ENCODE results near the gene PSMB3.
A peak's percentile ranks its signal among the peaks of the same experiment; 100 is the strongest.

Gene PSMB3

DNA sequence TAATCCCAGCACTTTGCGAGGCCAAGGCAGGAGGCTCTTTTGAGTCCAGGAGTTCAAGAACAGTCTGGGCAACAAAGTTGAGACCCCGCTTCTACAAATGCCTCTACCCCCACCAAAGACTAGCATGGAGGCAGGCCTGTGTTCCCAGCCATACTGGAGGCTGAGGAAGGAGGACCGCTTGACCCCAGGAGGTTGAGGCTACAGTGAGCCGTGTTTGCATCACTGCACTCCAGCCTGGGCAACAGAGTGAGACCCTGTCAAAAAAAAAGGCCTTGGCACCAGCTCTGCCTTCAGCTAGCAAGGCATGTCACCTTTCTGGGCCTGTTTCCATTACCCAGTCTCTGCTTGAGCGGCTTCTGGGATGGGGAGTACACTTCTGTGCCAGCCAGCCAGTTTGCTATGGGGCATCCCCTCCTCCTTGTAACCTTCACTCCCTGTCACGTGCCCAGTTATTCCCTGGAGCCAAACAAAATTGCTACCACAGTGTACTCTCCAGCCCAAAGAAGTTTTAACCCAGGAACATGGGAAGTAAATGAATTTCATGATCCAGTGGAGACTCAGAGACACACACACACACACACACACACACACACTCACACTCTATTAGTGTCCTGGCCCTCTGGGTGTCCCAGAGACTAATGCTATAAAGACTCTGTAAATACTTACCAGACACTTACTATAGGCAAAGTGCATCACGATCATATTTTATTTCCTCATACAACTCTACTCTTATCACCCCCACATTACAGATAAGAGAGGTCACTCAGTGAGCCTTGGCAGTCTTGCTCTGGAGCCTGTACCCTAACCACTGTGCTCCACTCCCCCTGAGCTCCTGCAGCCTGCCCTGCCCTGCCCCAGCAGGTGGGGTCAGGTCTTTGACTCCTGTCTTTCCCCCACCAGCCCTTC is 19.9 kb upstream of the PSMB3 start:
- TF ChIP-seq ZFX (IDR thresholded peaks at IDR 0.05) = no peak
- TF ChIP-seq, protein P1, sequence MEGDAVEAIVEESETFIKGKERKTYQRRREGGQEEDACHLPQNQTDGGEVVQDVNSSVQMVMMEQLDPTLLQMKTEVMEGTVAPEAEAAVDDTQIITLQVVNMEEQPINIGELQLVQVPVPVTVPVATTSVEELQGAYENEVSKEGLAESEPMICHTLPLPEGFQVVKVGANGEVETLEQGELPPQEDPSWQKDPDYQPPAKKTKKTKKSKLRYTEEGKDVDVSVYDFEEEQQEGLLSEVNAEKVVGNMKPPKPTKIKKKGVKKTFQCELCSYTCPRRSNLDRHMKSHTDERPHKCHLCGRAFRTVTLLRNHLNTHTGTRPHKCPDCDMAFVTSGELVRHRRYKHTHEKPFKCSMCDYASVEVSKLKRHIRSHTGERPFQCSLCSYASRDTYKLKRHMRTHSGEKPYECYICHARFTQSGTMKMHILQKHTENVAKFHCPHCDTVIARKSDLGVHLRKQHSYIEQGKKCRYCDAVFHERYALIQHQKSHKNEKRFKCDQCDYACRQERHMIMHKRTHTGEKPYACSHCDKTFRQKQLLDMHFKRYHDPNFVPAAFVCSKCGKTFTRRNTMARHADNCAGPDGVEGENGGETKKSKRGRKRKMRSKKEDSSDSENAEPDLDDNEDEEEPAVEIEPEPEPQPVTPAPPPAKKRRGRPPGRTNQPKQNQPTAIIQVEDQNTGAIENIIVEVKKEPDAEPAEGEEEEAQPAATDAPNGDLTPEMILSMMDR (conservative IDR thresholded peaks at IDR 0.05) = no peak
- peak overlapping the region; percentile 95 for H3K27ac ChIP-seq

DNA sequence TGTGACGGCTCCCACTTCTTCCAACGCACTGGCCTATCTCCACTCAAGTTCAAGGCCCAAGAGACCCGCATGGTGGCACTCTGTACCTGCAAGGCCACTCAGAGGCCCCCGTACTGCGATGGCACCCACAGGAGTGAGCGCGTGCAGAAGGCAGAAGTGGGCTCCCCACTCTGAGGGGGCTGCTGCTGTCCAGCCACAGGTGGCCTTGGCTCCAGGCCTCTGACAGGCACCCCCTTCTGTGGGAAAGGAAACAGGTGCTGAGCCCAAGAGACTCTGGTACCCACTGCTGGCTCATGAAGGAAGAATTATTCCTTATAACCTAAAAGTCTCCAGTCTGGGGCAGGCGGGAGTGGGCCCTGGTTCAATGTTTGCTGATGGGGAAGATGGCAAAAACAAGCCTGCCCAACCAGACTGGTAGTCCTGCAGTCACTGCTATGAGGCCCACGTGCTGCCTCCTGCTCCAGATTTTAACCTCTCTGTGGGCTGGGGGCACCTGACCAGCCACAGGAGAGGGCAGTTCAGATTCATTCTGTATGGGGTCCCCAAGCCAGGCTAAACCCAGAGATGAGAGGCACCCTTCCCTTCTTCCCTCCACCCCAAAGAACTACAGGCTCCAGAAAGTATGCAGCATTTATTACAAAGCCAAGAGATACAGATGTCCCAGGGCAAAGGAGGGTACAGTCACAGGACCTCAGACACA is 19.1 kb upstream of the PSMB3 start:
- no peak for TF ChIP-seq ZFX (IDR thresholded peaks at IDR 0.05)
- TF ChIP-seq, protein P1 (conservative IDR thresholded peaks at IDR 0.05) = 0 out of 2 replicates have a peak, but pooled peaks have one; percentile 5
- peak overlapping the region; percentile 95 for H3K27ac ChIP-seq

DNA sequence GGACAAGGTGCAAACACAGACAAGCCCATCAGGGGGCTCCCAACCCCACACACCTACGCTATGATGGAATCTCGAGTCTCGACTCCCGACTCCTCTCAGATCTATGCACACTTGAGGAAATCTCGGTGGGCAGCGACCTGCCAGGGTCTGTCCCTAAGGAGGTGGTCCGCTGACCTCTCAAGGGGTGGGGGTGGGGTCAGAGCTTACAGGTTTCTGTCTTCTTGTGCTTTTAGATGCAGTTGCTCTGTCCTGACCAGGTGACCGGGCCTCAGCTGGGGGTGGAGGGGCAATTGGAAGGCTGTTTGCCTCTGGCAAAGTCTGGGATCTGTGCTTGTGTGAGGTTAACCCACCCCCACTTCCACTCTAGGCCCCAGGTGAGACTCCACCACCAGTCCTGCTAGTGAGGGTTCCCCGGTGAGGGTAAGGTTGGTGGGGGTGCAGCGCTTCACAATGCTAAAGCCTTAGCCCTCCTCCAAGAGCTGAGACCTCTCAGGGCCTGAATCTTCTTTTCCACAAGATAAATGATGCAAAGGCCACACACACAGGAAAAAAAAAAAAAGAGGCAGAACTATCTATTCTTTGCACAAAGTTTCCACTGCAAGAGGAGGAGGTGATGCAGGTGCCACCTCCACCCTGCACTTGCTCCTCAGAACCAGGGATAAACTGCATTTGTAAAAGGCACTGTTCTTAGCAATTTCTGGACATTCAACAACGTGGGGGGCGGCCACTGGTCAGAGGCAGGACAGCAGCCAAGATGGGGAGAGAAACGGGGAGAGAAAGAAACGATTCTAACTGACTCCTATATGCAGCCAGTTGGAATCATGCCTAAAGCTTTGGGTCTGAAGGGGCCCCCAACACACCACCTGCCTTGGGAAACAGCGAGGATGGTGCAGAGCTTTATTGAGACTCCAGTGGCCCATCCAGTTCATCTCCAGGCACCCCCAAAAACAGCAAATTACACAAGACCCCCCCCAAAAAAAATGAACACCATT is 18.3 kb upstream of the PSMB3 start:
- peak overlapping the region; percentile 95 for H3K27ac ChIP-seq
- TF ChIP-seq ZFX (IDR thresholded peaks at IDR 0.05) = no peak
- TF ChIP-seq, protein P1 (conservative IDR thresholded peaks at IDR 0.05) = no peak

DNA sequence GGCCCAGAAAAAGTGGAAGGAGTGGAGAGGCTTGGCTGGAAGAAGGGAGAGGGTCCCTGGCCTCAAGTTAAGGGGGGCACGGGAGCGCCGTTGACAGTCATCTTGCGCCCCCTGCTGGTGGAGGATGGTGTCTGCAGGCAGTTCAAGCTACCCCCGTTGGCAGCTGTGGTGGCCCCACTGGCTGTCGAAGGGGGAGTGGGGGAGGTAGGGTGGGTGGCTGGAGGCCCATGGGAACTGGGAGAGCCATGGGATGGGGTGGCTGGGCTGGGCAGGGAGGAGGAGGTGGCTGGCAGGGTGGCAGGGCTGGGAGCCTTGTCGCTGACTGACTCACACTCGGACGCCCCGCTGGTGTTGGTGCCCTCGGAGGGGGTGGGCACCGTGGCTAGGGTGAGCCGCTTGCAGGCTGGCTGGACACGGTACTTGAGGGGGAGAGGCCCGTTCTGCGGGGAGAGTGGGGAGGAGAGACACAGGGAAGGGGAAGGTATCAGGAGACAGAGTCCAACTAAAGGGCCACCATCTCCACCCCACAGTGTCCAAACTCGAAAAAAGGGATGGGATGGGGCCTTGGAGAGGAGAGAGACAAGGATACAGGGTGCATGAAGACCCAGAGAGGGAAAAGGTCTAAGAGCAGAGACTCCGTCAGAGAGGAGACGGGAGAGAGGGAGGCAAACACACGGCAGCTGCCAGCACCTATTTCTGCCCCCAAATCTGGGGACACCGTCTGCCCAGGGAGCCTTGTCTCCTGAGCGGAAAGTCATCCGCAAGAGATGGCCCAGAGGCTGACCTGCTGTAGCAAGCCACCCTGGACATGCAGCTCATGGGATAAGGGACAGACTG is 17.2 kb upstream of the PSMB3 start:
- peak overlapping the region; percentile 8; the same call in 1 of the 2 replicates for H3K27ac ChIP-seq
- TF ChIP-seq, protein P1 (conservative IDR thresholded peaks at IDR 0.05) = peak; percentile 95
- no peak for TF ChIP-seq ZFX (IDR thresholded peaks at IDR 0.05)

DNA sequence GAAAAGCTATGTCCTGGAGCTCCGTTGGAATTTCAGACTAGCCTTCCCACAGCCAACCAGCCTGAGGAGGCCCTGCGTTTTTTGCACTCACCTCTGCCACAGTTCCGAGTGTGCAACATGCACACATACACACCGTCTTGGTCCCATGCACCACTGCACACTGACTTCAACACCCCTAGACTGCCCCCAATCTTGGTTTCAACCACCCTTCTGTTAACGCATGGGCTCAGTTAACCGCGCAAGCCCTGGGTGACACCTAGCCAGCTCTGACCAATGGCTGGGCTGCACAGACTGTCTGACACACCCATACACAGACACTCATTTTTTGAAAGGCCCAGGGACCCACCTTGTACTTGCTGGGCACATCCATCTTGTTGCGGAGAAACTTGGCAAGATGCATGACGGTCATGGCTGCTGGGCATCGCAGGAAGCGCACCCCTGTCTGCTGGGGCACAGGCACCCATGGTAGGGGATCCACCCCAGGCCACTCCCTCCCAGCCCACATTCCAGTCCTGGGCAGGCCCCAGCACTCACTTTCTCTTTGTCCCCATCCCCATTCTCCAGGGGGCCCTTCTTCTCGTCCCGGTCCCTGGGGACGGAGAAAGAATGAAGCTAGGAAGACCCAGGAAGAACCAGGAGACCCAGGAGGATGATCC is 14.4 kb upstream of the PSMB3 start:
- H3K27ac ChIP-seq = no peak overlapping the region
- TF ChIP-seq, protein P1 (conservative IDR thresholded peaks at IDR 0.05) = no peak
- no peak for TF ChIP-seq ZFX (IDR thresholded peaks at IDR 0.05)

DNA sequence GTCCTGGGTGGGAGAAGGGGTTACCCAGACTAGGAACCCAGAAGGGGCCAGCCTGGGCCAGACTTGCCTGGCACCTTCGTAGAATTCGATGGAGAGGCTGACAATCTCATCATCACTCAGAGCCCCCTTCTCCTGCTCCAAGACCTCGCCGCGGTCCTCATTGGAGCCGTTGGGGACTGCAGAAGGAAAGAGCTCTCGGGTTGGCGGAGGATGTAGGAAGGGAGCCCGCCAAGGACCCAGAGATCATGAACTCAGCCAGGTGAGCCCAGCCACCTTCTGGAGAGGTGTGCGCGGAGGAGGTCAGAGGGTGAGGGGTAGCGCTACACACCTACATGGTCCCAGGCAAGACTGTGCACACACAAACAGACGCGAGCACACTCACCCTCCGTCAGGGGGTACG is 13.9 kb upstream of the PSMB3 start:
- TF ChIP-seq, protein P1 (conservative IDR thresholded peaks at IDR 0.05) = no peak
- TF ChIP-seq ZFX (IDR thresholded peaks at IDR 0.05) = no peak
- H3K27ac ChIP-seq = no peak overlapping the region

Data from C4-2B (cell line).